HG02642 (cell line): ENCODE measurements around the gene SYNJ2BP.
"Not testable (repeated sequence)": the region's sequence is repeated elsewhere in the genome, so short reads cannot be mapped to it uniquely, and the experiment has no call there.

Source experiments
- ATAC-seq: cut with Tn5 transposase; IDR thresholded peaks from one replicate; pipeline ENCODE4 v1.9.1; 2021; ENCODE audit warnings: mild to moderate bottlenecking; ENCODE audit not compliant: unreplicated experiment, poor library complexity

Gene SYNJ2BP

GRCh38 chr14:70416725-70417349 lies at the start of gene SYNJ2BP:
SYNJ2BP (minus strand) TSS chr14:70417090; CDS start chr14:70416963, 127 bp downstream.
- ATAC-seq, result peak; percentile 79

DNA sequence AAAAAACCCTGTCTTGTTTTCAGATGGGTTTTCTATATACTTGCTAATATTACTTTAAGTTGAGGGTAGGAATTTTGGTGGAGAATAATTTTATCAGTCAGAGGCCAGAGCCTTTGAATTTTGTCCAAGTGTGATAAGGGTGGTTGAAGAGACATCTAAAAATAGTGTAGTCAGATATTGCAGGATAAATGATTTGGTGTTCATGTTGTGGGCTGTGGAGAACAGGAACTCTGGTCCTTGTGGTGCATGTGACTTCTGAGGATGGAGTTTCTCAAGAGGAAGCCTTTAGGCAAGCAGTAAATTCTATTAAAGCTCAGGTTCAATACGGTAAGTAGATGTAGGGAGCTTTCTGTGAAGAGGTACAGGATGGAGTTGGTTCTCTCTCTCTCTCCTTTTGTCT lies 37.8 kb upstream of the SYNJ2BP start:
- no peak for ATAC-seq

- ATAC-seq, result no peak
Measured at GRCh38 chr14:70451874-70452273, 35.0 kb upstream of the SYNJ2BP start, which contains the start of gene ADAM21. ADAM21 (plus strand) TSS chr14:70452174; CDS start chr14:70457500, 5,326 bp downstream.

GRCh38 chr14:70448633-70449340 lies 31.9 kb upstream of the SYNJ2BP start:
- no peak for ATAC-seq

- ATAC-seq, result no peak
Measured at GRCh38 chr14:70442750-70443149, 25.9 kb upstream of the SYNJ2BP start.

- no peak for ATAC-seq
Measured at GRCh38 chr14:70441641-70442040, 24.8 kb upstream of the SYNJ2BP start.

DNA sequence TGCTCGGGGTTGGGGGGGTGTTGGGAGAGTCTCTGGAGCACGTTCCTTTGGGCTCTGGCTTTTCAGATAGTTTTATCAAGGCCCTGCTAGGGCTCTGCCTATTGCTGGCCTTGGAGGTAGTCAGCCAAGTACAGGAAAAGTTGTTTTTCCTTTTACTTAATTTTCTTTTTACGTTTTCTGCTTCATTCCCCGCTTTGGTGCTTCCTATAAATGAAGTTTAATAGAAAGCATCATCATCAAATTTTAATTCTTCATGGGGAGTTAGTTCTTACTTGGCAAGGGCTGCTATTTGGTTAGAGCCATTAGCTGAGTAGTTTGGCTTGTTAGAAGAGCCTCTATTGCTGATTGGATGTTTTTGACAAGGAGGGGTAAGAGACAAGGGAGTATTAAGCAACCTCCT lies 20.0 kb upstream of the SYNJ2BP start:
- ATAC-seq, result no peak

DNA sequence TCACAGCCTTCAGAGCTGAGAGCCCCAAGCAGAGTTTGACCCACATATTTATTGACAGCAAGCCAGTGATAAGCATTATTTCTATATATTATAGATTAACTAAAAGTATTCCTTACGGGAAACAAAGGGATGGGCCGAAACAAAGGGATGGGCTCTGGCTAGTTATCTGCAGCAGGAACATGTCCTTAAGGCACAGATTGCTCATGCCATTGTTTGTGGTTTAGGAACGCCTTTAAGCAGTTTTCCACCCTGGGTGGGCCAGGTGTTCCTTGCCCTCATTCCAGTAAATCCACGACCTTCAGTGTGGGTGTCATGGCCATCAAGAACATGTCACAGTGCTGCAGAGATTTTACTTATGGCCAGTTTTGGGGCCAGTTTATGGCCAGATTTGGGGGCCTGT lies 9.7 kb upstream of the SYNJ2BP start:
- ATAC-seq, result not testable (repeated sequence)

DNA sequence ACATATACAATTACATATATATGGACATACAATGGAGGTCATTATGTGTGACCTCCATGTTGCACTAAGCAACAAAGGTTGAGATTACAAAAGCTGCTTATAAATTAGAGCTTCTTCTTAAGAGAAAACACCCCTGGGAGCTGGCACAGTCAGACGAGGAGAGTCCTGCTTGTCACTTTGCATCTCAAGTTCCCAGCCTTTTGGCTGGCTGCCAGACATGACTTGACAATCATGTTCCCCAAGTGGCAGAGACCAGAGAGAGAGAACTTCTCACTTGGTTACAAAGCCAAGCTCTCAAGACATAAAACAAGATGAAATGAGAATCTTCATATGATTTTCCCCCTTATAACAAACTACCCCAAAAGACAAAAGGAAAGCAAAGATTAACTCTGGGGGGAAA lies 8.5 kb upstream of the SYNJ2BP start:
- no peak for ATAC-seq

GRCh38 chr14:70422538-70422937 lies 5.6 kb upstream of the SYNJ2BP start:
- no peak for ATAC-seq

GRCh38 chr14:70419270-70419931 lies 2.5 kb upstream of the SYNJ2BP start:
- ATAC-seq, result not testable (repeated sequence)

DNA sequence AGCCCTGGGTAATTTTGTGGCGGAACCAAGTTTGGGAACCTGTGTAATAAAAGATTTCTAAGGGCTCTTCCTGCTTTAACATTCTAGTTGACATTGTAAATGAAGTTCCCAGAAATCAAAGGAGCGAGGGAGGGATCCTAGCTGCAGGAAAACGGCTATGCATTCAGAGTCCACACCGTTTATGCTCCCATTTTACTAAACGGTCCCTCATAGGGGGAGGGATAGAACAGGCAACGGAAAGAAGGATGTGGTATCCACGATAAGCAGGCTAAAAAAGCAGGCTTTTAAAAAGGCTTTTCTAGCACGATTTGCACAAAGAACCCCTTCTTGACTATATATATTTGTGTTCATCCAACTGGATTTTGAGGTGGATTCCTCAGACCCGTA lies 559 bp downstream of the SYNJ2BP start:
- no peak for ATAC-seq

- no peak for ATAC-seq
Measured at GRCh38 chr14:70415788-70416187, 1.1 kb downstream of the SYNJ2BP start.

- ATAC-seq, result no peak
Measured at GRCh38 chr14:70407621-70408020, 9.3 kb downstream of the SYNJ2BP start.

- ATAC-seq, result not testable (repeated sequence)
Measured at GRCh38 chr14:70406216-70406615, 10.7 kb downstream of the SYNJ2BP start.

DNA sequence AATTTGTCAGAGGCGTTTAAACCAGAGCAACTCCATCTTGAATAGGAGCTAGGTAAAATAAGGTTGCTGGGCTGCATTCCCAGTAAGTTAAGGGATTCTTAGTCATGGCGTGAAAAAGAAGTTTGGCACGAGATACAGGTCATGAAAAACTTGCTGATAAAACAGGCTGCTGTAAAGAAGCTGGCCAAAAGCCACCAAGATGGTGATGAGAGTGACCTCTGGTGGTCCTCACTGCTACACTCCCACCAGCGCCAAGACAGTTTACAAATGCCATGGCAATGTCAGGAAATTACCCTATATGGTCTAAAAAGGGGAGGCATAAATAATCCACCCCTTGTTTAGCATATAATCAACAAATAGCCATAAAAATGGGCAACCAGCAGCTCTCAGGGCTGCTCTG lies 13.6 kb downstream of the SYNJ2BP start:
- ATAC-seq, result not testable (repeated sequence)

DNA sequence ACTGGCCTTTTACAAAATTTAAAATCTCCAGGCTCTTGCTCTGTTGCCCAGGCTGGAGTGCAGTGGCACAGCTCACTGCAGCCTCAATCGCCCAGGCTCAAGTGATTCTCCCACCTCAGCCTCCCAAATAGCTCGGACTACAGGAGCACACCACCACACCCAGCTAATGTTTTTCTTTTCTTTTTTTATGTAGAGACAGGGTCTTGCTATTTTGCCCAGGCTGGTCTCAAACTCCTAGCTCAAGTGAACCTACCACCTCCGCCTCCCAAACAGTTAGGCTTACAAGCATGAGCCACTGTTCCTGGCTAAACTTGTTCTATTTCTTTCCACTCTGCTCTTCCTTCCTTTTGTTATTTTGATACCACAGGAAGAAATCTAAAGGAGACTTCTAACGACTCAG lies 15.2 kb downstream of the SYNJ2BP start:
- no peak for ATAC-seq

- ATAC-seq, result no peak
Measured at GRCh38 chr14:70398706-70399431, 18.0 kb downstream of the SYNJ2BP start.

GRCh38 chr14:70398280-70398679 lies 18.6 kb downstream of the SYNJ2BP start:
- ATAC-seq, result no peak

DNA sequence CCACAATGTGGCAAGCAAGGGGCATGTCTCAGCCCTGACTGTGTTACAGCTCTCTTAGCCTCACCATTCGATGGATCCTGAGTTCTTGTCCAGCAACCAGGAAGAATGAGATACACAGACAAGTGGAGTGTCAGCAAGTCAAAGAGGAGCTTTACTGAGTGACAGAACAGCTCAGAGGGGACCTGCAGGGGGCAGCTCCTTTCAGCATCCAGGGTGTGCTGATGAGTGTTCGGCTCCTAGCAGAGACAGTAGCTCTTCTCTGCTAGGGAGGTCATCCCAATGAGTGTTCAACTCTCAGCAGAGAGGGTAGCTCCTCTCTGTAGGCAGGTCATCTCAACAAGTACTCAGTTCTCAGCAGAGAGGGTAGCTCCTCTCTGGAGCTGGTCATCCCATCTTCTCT lies 19.1 kb downstream of the SYNJ2BP start:
- no peak for ATAC-seq
